Body of pancreas (tissue), 4 donors: Measurements from ENCODE around the gene PLPPR4.

Experiments used
- CTCF ChIP-seq, 7 experiments: fragments of 450-650 bp in 4 of 7; fragments of 200-600 bp in 3 of 7; sonication (generic) in 3 of 7; IDR thresholded peaks; one replicate each; pipeline ENCODE4 v1.5.1; 2016 to 2019; ENCODE audit warnings: antibody characterized with exemption in 7 of 7
- POLR2A ChIP-seq, 3 donors: fragments of 450-650 bp; IDR thresholded peaks; one replicate each; pipeline ENCODE4 v1.6.1; 2016; ENCODE audit warnings: antibody characterized with exemption in 3 of 3, mild to moderate bottlenecking in 2 of 3

DNA sequence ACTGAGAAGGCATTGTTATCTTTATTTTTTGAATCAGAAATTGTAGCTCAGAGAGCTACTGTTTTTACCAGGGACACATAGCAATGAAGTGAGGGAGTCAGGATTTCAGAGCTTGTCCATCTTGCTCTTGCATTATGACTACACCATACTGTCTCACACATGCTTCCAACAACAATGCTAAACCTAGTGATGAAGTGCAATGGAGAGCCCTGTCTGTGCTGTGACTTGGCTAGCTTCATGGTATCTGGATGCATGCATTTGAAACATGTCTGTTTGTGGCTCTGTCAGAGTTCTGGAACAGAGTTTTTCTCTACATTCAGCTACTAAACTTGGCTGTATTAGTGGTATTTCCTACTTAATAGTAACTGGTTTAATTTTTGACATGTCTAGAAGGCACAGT, 7.0 kb downstream of the PLPPR4 start:
- TF ChIP-seq CTCF (IDR thresholded peaks at IDR 0.05) (no peak), POLR2A (IDR thresholded peaks at IDR 0.05) (no peak)
